Endothelial cell of umbilical vein (primary cell): Measurements from ENCODE around the gene ALKBH8. TPM values are rescaled to one million over a fixed set of nuclear protein-coding genes. Genes with fewer than 3 reads are reported as not detected.
A peak's percentile ranks its signal among the peaks of the same experiment; 100 is the strongest.

ENCODE experiments used
- BruUV-seq: library from RNA; stranded (reverse); fragments of 400-500 nt; replicated peaks from 2 replicates; lab custom pipeline; 2021; lab: Mats Ljungman, UMichigan
- CTCF ChIA-PET: fragments of 300-600, 350-600 bp; sonication (Branson Sonifier 250); formaldehyde crosslinking; loops from one replicate; lab custom pipeline; 2021; ENCODE audit warnings: antibody characterized with exemption, inconsistent platforms; lab: Charles Lee
- POLR2A ChIA-PET: fragments of 300-600, 350-600 bp; sonication (Branson Sonifier 250); formaldehyde crosslinking; loops from one replicate; lab custom pipeline; 2021; ENCODE audit warnings: antibody characterized with exemption, inconsistent platforms; lab: Charles Lee
- DNase-seq: peaks from one replicate; pipeline ENCODE4 v3.0.0-alpha.2; 2011; ENCODE audit warnings: low read depth, low spot score
- FAIRE-seq: peaks from 2 replicates; lab custom pipeline; 2011; peaks lifted over from hg19 to GRCh38; lab: Jason Lieb, UNC
- H2AFZ ChIP-seq: 2 replicates; pipeline ENCODE4 v1.6.0; 2012; ENCODE audit warnings: low read depth, low read length, control low read depth, inconsistent platforms
- H3K27ac ChIP-seq: 2 replicates; pipeline ENCODE4 v1.5.1; 2011; ENCODE audit warnings: low read depth, mild to moderate bottlenecking, control low read depth, low read length, moderate library complexity; ENCODE audit not compliant: insufficient read depth
- H3K27me3 ChIP-seq, 2 experiments: 2 replicates each; pipeline versions ENCODE4 v1.6.0 to v1.6.1; 2011; ENCODE audit warnings: low read length in 2 of 2, mixed read lengths in 1 of 2; ENCODE audit not compliant: control insufficient read depth in 2 of 2, insufficient read depth in 2 of 2
- H3K36me3 ChIP-seq, 2 experiments: 2 replicates in 1 of 2; 3 replicates in 1 of 2; pipeline ENCODE4 v1.5.1; 2011; ENCODE audit warnings: low read length in 2 of 2, mild to moderate bottlenecking in 1 of 2, moderate library complexity in 1 of 2; ENCODE audit not compliant: control insufficient read depth in 2 of 2, insufficient read depth in 2 of 2; ENCODE audit errors: extremely low read depth in 1 of 2
- H3K4me1 ChIP-seq: 3 replicates; pipeline ENCODE4 v1.5.1; 2011; ENCODE audit warnings: mild to moderate bottlenecking, low read length; ENCODE audit not compliant: control insufficient read depth, insufficient read depth; ENCODE audit errors: extremely low read depth
- H3K4me2 ChIP-seq: 2 replicates; pipeline ENCODE4 v1.6.1; 2011; ENCODE audit warnings: low read length, control low read depth, mixed read lengths; ENCODE audit not compliant: insufficient read depth
- H3K4me3 ChIP-seq, 3 experiments: fragments of 200-600 bp in 1 of 3; sonication (generic), shearing (Covaris generic) in 1 of 3; replicated peaks in 1 of 3; 2 replicates each; pipeline ENCODE4 v1.5.1; 2011 to 2016; ENCODE audit warnings: control low read depth in 3 of 3, low read length in 3 of 3, mild to moderate bottlenecking in 2 of 3, inconsistent platforms in 1 of 3, low read depth in 1 of 3, moderate library complexity in 1 of 3; ENCODE audit not compliant: insufficient read depth in 1 of 3
- H3K79me2 ChIP-seq: 2 replicates; pipeline ENCODE4 v1.6.0; 2012; ENCODE audit warnings: low read length, inconsistent platforms; ENCODE audit not compliant: control insufficient read depth, insufficient read depth
- H3K9ac ChIP-seq: replicated peaks from 2 replicates; pipeline ENCODE3; 2011; ENCODE audit warnings: low read length, control low read depth; ENCODE audit not compliant: insufficient read depth; ENCODE audit errors: extremely low read depth
- H3K9me1 ChIP-seq: replicated peaks from 3 replicates; pipeline ENCODE4 v1.6.0; 2011; ENCODE audit warnings: mild to moderate bottlenecking, low read length; ENCODE audit not compliant: control insufficient read depth, insufficient read depth; ENCODE audit errors: extremely low read depth
- H3K9me3 ChIP-seq: replicated peaks from 2 replicates; pipeline ENCODE4 v1.5.1; 2012; ENCODE audit warnings: low read length, inconsistent platforms; ENCODE audit not compliant: control insufficient read depth, insufficient read depth
- H4K20me1 ChIP-seq: replicated peaks from 2 replicates; pipeline ENCODE3; 2011; ENCODE audit warnings: mild to moderate bottlenecking, low read length; ENCODE audit not compliant: control insufficient read depth, insufficient read depth; ENCODE audit errors: extremely low read depth
- EZH2 ChIP-seq: IDR thresholded peaks from 2 replicates; pipeline ENCODE4 v1.6.1; 2012; ENCODE audit warnings: borderline replicate concordance, low read depth, mild to moderate bottlenecking, moderate library complexity, low read length, inconsistent platforms; ENCODE audit not compliant: severe bottlenecking
- FOS ChIP-seq: IDR thresholded peaks from 2 replicates; pipeline ENCODE4 v1.6.1; 2011; ENCODE audit warnings: mild to moderate bottlenecking, low read length, moderate library complexity, borderline replicate concordance; ENCODE audit not compliant: insufficient read depth
- GATA2 ChIP-seq: IDR thresholded peaks from 2 replicates; pipeline ENCODE4 v1.7.0; 2011; ENCODE audit warnings: low read depth, mild to moderate bottlenecking, moderate library complexity, mixed read lengths, low read length; ENCODE audit not compliant: insufficient read length, insufficient read depth
- JUN ChIP-seq: IDR thresholded peaks from 2 replicates; pipeline ENCODE4 v1.6.1; 2011; ENCODE audit warnings: borderline replicate concordance, low read depth; ENCODE audit not compliant: insufficient read length, insufficient read depth
- MYC ChIP-seq: IDR thresholded peaks from one replicate; pipeline ENCODE4 v1.6.1; 2011; ENCODE audit warnings: mild to moderate bottlenecking, low read depth, low read length
- POLR2A ChIP-seq: IDR thresholded peaks from 2 replicates; pipeline ENCODE4 v1.6.1; 2012; ENCODE audit warnings: low read depth, mild to moderate bottlenecking, control low read depth, low read length
- POLR2AphosphoS5 ChIP-seq: IDR thresholded peaks from 2 replicates; pipeline ENCODE4 v1.6.1; 2012; ENCODE audit warnings: low read depth, mild to moderate bottlenecking, control low read depth, low read length, moderate library complexity; ENCODE audit not compliant: insufficient read depth
- dilution Hi-C: fragments of 300-500 bp; cut with MboI; formaldehyde crosslinking; loops from one replicate; pipeline ENCODE4 v1.15.0; 2019; ENCODE audit warnings: low sequenced_read_pairs; ENCODE audit not compliant: extremely low pct_ligation_motif_present
- intact Hi-C: fragments of 100-400 bp; cut with micrococcal nuclease; formaldehyde crosslinking; loops from one replicate; pipeline ENCODE4 v1.10.0; 2022
- polyA plus RNA-seq, 4 experiments: library from polyadenylated mRNA; depleted of rRNA in 3 of 4; stranded (reverse) in 3 of 4; unstranded in 1 of 4; fragments of >200 nt; gene quantifications; 2 replicates each; pipeline versions ENCODE4 v1.2.1 to v1.2.3, GENCODE V29; 2011 to 2012; ENCODE audit warnings: missing spikeins in 1 of 4
- total RNA-seq: library from RNA; stranded (reverse); gene quantifications from 2 replicates; pipeline ENCODE4 v1.2.3, GENCODE V29; 2021
- TF ChIP-seq, protein P1 (sequence below), 2 donors: IDR thresholded peaks; 1 replicate in 1 of 2; 2 replicates in 1 of 2; pipeline ENCODE4 v1.5.1; 2011; ENCODE audit warnings: low read length in 2 of 2, mild to moderate bottlenecking in 2 of 2, moderate library complexity in 2 of 2, control low read depth in 1 of 2, inconsistent platforms in 1 of 2, low read depth in 1 of 2; ENCODE audit not compliant: insufficient read depth in 1 of 2; ENCODE audit errors: extremely low read depth in 1 of 2
- TF ChIP-seq, protein P2 (sequence below): IDR thresholded peaks from 2 replicates; pipeline ENCODE4 v1.6.1; 2011; ENCODE audit not compliant: insufficient read depth, insufficient read length

Gene ALKBH8
- total and polyA plus RNA-seq, 2 donors (not counting 3 experiments of a cell fraction or from before 2014, with no cell fraction given), result 2.6 to 10.2 TPM

GRCh38 chr11:107549253-107549953 lies 16.1 kb downstream of the ALKBH8 start:
- intact Hi-C loops, result loop anchor here (1.0 to 10.0 kb wide), 7 partner anchors 14 to 1465 kb away; partner anchors contain the start of gene ELMOD1
- no peak overlapping the region for H3K9ac ChIP-seq

DNA sequence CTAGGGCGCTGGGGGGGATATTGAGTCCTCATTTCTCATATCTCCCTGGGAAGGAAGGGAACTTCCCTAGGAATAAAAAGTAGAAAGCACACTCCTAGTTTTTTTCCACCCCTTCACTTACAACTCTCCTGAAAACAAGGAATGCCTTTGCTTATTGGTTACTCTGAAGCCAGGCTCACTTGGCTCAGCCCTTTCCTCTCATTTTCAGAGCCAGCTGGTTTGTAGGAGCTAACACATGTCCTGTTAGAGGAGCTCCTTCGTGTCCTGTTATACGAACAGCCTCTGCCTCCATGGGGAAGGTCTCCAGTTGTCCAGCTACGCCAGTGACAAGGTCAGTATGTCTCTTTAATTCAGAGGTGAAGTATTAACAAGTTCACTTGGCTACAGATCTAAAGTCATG lies 17.6 kb downstream of the ALKBH8 start:
- H3K27me3 ChIP-seq, result no peaks in the 10 kb centered on the region
- no peak for DNase-seq
- CTCF ChIA-PET, result interaction anchor here (1.0 to 9.4 kb wide), 5 partner anchors 10 to 222 kb away, joined by 3 to 114 read pairs (median 87); no protein-coding TSS in a partner anchor
- no peak overlapping the region for H2AFZ ChIP-seq
- no peaks in the 10 kb centered on the region for H3K9me3 ChIP-seq
- POLR2A ChIA-PET, result no interaction called here
- H3K9me1 ChIP-seq, result no peaks in the 10 kb centered on the region
- no peak overlapping the region for H3K9ac ChIP-seq
- peaks cover 4 to 7% of the 10 kb centered on the region in 2 experiments for H3K36me3 ChIP-seq
- TF ChIP-seq, protein P1, sequence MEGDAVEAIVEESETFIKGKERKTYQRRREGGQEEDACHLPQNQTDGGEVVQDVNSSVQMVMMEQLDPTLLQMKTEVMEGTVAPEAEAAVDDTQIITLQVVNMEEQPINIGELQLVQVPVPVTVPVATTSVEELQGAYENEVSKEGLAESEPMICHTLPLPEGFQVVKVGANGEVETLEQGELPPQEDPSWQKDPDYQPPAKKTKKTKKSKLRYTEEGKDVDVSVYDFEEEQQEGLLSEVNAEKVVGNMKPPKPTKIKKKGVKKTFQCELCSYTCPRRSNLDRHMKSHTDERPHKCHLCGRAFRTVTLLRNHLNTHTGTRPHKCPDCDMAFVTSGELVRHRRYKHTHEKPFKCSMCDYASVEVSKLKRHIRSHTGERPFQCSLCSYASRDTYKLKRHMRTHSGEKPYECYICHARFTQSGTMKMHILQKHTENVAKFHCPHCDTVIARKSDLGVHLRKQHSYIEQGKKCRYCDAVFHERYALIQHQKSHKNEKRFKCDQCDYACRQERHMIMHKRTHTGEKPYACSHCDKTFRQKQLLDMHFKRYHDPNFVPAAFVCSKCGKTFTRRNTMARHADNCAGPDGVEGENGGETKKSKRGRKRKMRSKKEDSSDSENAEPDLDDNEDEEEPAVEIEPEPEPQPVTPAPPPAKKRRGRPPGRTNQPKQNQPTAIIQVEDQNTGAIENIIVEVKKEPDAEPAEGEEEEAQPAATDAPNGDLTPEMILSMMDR (IDR thresholded peaks at IDR 0.05; ENCODE audit: extremely low read depth in 1 of 2, insufficient read depth in 1 of 2, low read depth in 1 of 2, low read length in 2 of 2), result no peak
- TF ChIP-seq POLR2A (no peak), GATA2 (no peak), JUN (no peak), POLR2AphosphoS5 (no peak), MYC (no peak), EZH2 (no peak), FOS (no peak)
- TF ChIP-seq, protein P2, sequence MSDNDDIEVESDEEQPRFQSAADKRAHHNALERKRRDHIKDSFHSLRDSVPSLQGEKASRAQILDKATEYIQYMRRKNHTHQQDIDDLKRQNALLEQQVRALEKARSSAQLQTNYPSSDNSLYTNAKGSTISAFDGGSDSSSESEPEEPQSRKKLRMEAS, result no peak
- H3K27ac ChIP-seq, result no peak overlapping the region
- H3K4me2 ChIP-seq, result no peak overlapping the region
- H3K79me2 ChIP-seq, result no peaks in the 10 kb centered on the region
- intact Hi-C loops (loop anchor here (5.0 to 10.0 kb wide), 2 partner anchors 249 to 1463 kb away; no protein-coding TSS in a partner anchor), dilution Hi-C loops (no loop called here)
- no peak overlapping the region for H3K4me3 ChIP-seq
- BruUV-seq, result no TSS peak
- H3K4me1 ChIP-seq, result peaks cover 25% of the 10 kb centered on the region
- H4K20me1 ChIP-seq, result no peaks in the 10 kb centered on the region
- no peak for FAIRE-seq

More at GRCh38 chr11:107549253-107549953, 16.1 kb downstream of the ALKBH8 start:
- no peaks in the 10 kb centered on the region for H3K79me2 ChIP-seq
- DNase-seq, result peak; percentile 64
- peaks cover 4 to 10% of the 10 kb centered on the region in 2 experiments for H3K36me3 ChIP-seq
- ChIA-PET CTCF (interaction anchor here (0.6 to 9.4 kb wide), 31 partner anchors 8 to 1463 kb away, joined by 3 to 114 read pairs (median 4); partner anchors contain the start of genes ALKBH8 and CWF19L2), POLR2A (no interaction called here)
- H3K27me3 ChIP-seq, result no peaks in the 10 kb centered on the region
- no peaks in the 10 kb centered on the region for H4K20me1 ChIP-seq
- TF ChIP-seq MYC, result no peak
- TF ChIP-seq, protein P1 (IDR thresholded peaks at IDR 0.05; ENCODE audit: extremely low read depth in 1 of 2, insufficient read depth in 1 of 2, low read depth in 1 of 2, low read length in 2 of 2), result peak; percentile 61 to 64
- FAIRE-seq, result peak; percentile 86
- H3K4me1 ChIP-seq, result peaks cover 18% of the 10 kb centered on the region
- no peaks in the 10 kb centered on the region for H3K9me3 ChIP-seq
- no peaks in the 10 kb centered on the region for H3K9me1 ChIP-seq
- dilution Hi-C loops, result no loop called here
- no peak overlapping the region for H2AFZ ChIP-seq
- H3K4me3 ChIP-seq, result no peak overlapping the region
- no peak overlapping the region for H3K4me2 ChIP-seq
- H3K27ac ChIP-seq, result no peak overlapping the region
- no TSS peak for BruUV-seq
